CD4-positive, alpha-beta memory T cell (primary cell): ENCODE results near the gene ASGR1. TPM values are rescaled to one million over a fixed set of nuclear protein-coding genes. Genes with fewer than 3 reads are reported as not detected.
A peak's percentile ranks its signal among the peaks of the same experiment; 100 is the strongest.

Source experiments
- CTCF ChIA-PET: fragments of 350-600 bp; sonication (Branson Sonifier 250); formaldehyde crosslinking; loops from one replicate; lab custom pipeline; 2021; ENCODE audit warnings: inconsistent platforms; ENCODE audit not compliant: partially characterized antibody; lab: Charles Lee
- POLR2A ChIA-PET: fragments of 350-600 bp; sonication (Branson Sonifier 250); formaldehyde crosslinking; loops from one replicate; lab custom pipeline; 2021; ENCODE audit not compliant: partially characterized antibody; lab: Charles Lee
- DNase-seq, 5 donors: peaks; one replicate each; pipeline versions ENCODE4 v3.0.0 to v3.0.0-alpha.2; 2020 to 2022; ENCODE audit warnings: mixed read lengths in 1 of 5
- H3K27ac ChIP-seq: one replicate; pipeline ENCODE4 v1.7.0; 2013; ENCODE audit warnings: low read depth, low read length
- H3K27me3 ChIP-seq: 2 replicates; pipeline ENCODE4 v1.7.0; 2013; ENCODE audit warnings: mild to moderate bottlenecking, low read length, moderate library complexity; ENCODE audit not compliant: insufficient read depth
- H3K36me3 ChIP-seq: 2 replicates; pipeline ENCODE4 v1.7.0; 2013; ENCODE audit warnings: mild to moderate bottlenecking, low read length, moderate library complexity; ENCODE audit not compliant: insufficient read depth
- H3K4me1 ChIP-seq: 2 replicates; pipeline ENCODE4 v1.7.0; 2013; ENCODE audit warnings: mild to moderate bottlenecking, low read length, moderate library complexity; ENCODE audit not compliant: insufficient read depth
- H3K4me3 ChIP-seq, 2 donors: one replicate each; pipeline ENCODE4 v1.7.0; 2013; ENCODE audit warnings: low read length in 2 of 2, mild to moderate bottlenecking in 1 of 2
- H3K9me3 ChIP-seq, 2 donors: one replicate each; pipeline ENCODE4 v1.7.0; 2013; ENCODE audit warnings: low read length in 2 of 2, control low read depth in 1 of 2; ENCODE audit not compliant: control insufficient read depth in 1 of 2
- H3K27ac Mint-ChIP-seq, 7 donors: one replicate each; pipeline ENCODE4 v1.8.0; 2020 to 2021; ENCODE audit warnings: mixed read lengths in 7 of 7, mild to moderate bottlenecking in 6 of 7, inconsistent platforms in 3 of 7, moderate library complexity in 3 of 7
- H3K27me3 Mint-ChIP-seq, 2 donors: one replicate each; pipeline ENCODE4 v1.8.0; 2020 to 2021; ENCODE audit warnings: mixed read lengths in 2 of 2
- H3K36me3 Mint-ChIP-seq, 2 donors: one replicate each; pipeline ENCODE4 v1.8.0; 2020 to 2021; ENCODE audit warnings: mixed read lengths in 2 of 2, inconsistent platforms in 1 of 2, mild to moderate bottlenecking in 1 of 2
- H3K4me1 Mint-ChIP-seq, 4 donors: one replicate each; pipeline ENCODE4 v1.8.0; 2020 to 2021; ENCODE audit warnings: mixed read lengths in 4 of 4, mild to moderate bottlenecking in 1 of 4
- H3K4me3 Mint-ChIP-seq, 8 donors: one replicate each; pipeline ENCODE4 v1.8.0; 2020 to 2021; ENCODE audit warnings: mixed read lengths in 8 of 8, mild to moderate bottlenecking in 7 of 8, moderate library complexity in 6 of 8, inconsistent platforms in 3 of 8
- H3K9me3 Mint-ChIP-seq, 8 donors: one replicate each; pipeline ENCODE4 v1.8.0; 2020 to 2021; ENCODE audit warnings: mixed read lengths in 8 of 8, mild to moderate bottlenecking in 5 of 8, inconsistent platforms in 3 of 8, moderate library complexity in 1 of 8
- intact Hi-C: fragments of 100-400 bp; cut with micrococcal nuclease; formaldehyde crosslinking; loops from one replicate; pipeline ENCODE4 v1.15.1; 2023
- polyA plus RNA-seq, 2 donors: library from polyadenylated mRNA; unstranded; fragments of 300-500 nt; fragmentation: Illumina TruSeq; gene quantifications; one replicate each; pipeline ENCODE4 v1.2.3, GENCODE V29; 2021
- total RNA-seq, 2 experiments: library from RNA; stranded (reverse); gene quantifications; one replicate each; pipeline ENCODE4 v1.2.3, GENCODE V29; 2021

The ASGR1 gene
- total RNA-seq (not detected), polyA plus RNA-seq (not detected)

- H3K36me3 Mint-ChIP-seq: no peaks in the 10 kb centered on the region
- peaks cover 18% of the 10 kb centered on the region for H3K27me3 ChIP-seq
These were observed at the start of gene ASGR1 for GRCh38 chr17:7179317-7180254. Gene ASGR1 (minus strand): TSS chr17:7179370. CDS start chr17:7178563, 807 bp downstream.

GRCh38 chr17:7228920-7229319 is 49.8 kb upstream of the ASGR1 start:
- peaks cover 38% of the 10 kb centered on the region for H3K36me3 ChIP-seq
- intact Hi-C loops: no loop called here

More at GRCh38 chr17:7179317-7180254, at the start of gene ASGR1:
- ChIA-PET CTCF (interaction anchor here (1.0 to 3.0 kb wide), 4 partner anchors 14 to 134 kb away, joined by 3 to 12 read pairs (median 7); no protein-coding TSS in a partner anchor), POLR2A (no interaction called here)
- H3K9me3 Mint-ChIP-seq: no peaks in the 10 kb centered on the region
- H3K4me1 ChIP-seq: peaks cover 19% of the 10 kb centered on the region
- peak within 1 kb of the TSS in 2 of 8 donors; percentile 66 to 78 for H3K4me3 Mint-ChIP-seq
- peak within 1 kb of the TSS in 2 of 7 donors; percentile 22 to 82 for H3K27ac Mint-ChIP-seq
- H3K4me3 ChIP-seq: no peak within 1 kb of the TSS
- peaks cover 8 to 11% of the 10 kb centered on the region in 2 donors for H3K27me3 Mint-ChIP-seq
- H3K27ac ChIP-seq: no peak within 1 kb of the TSS
- H3K9me3 ChIP-seq: no peaks in the 10 kb centered on the region
- H3K36me3 ChIP-seq: no peaks in the 10 kb centered on the region
- H3K4me1 Mint-ChIP-seq: peaks cover 7 to 12% (median 8%) of the 10 kb centered on the region in 4 donors
- no peak for DNase-seq
- intact Hi-C loops: no loop called here

GRCh38 chr17:7226721-7227710 is 47.8 kb upstream of the ASGR1 start:
- no peak overlapping the region for H3K4me3 ChIP-seq
- Mint-ChIP-seq H3K9me3 (no peaks in the 10 kb centered on the region), H3K27me3 (no peaks in the 10 kb centered on the region), H3K4me3 (no peak overlapping the region), H3K36me3 (peaks cover 20 to 63% of the 10 kb centered on the region in 2 donors), H3K27ac (no peak overlapping the region), H3K4me1 (peaks cover 3 to 13% (median 7%) of the 10 kb centered on the region in 4 donors)
- no peaks in the 10 kb centered on the region for H3K27me3 ChIP-seq
- peaks cover 56% of the 10 kb centered on the region for H3K36me3 ChIP-seq
- no peak overlapping the region for H3K27ac ChIP-seq
- POLR2A ChIA-PET: interaction anchor here (15.3 to 17.6 kb wide), 2 partner anchors 6 to 9 kb away, joined by 435 read pairs; partner anchors contain the start of genes ACADVL, DLG4, DVL2 and GABARAP
- DNase-seq: no peak
- intact Hi-C loops: no loop called here
- CTCF ChIA-PET: no interaction called here
- no peaks in the 10 kb centered on the region for H3K9me3 ChIP-seq
- H3K4me1 ChIP-seq: peaks cover 3% of the 10 kb centered on the region

More at GRCh38 chr17:7228920-7229319, 49.8 kb upstream of the ASGR1 start:
- H3K27ac Mint-ChIP-seq: no peak overlapping the region
- H3K9me3 Mint-ChIP-seq: no peaks in the 10 kb centered on the region
- no peak overlapping the region for H3K27ac ChIP-seq
- no peaks in the 10 kb centered on the region for H3K27me3 ChIP-seq
- no peak for DNase-seq
- peaks cover 15 to 55% of the 10 kb centered on the region in 2 donors for H3K36me3 Mint-ChIP-seq
- no peaks in the 10 kb centered on the region for H3K9me3 ChIP-seq
- CTCF ChIA-PET: interaction anchor here (0.7 kb wide), 1 partner anchor 31 kb away, joined by 3 read pairs; no protein-coding TSS in a partner anchor
- POLR2A ChIA-PET: interaction anchor here (17.6 kb wide), 1 partner anchor 8 kb away, joined by 435 read pairs; the partner anchor contains the start of genes ACADVL and DLG4
- H3K4me1 ChIP-seq: peaks cover 22% of the 10 kb centered on the region
- H3K4me3 Mint-ChIP-seq: no peak overlapping the region
- no peak overlapping the region for H3K4me3 ChIP-seq
- peaks cover 18 to 31% (median 21%) of the 10 kb centered on the region in 4 donors for H3K4me1 Mint-ChIP-seq
- no peaks in the 10 kb centered on the region for H3K27me3 Mint-ChIP-seq

- Mint-ChIP-seq H3K27ac (peak overlapping the region in 1 of 7 donors; percentile 38), H3K4me1 (peaks cover 8 to 14% (median 12%) of the 10 kb centered on the region in 4 donors), H3K36me3 (peaks cover 18 to 64% of the 10 kb centered on the region in 2 donors), H3K9me3 (no peaks in the 10 kb centered on the region), H3K27me3 (no peaks in the 10 kb centered on the region), H3K4me3 (no peak overlapping the region)
- no peaks in the 10 kb centered on the region for H3K27me3 ChIP-seq
- ChIA-PET POLR2A (interaction anchor here (15.3 kb wide), 1 partner anchor 10 kb away, joined by 435 read pairs; the partner anchor contains the start of genes DVL2, GABARAP and PHF23), CTCF (no interaction called here)
- DNase-seq: peak in 1 of 5 donors; percentile 36
- intact Hi-C loops: no loop called here
- peaks cover 58% of the 10 kb centered on the region for H3K36me3 ChIP-seq
- peaks cover 6% of the 10 kb centered on the region for H3K4me1 ChIP-seq
- no peaks in the 10 kb centered on the region for H3K9me3 ChIP-seq
- H3K4me3 ChIP-seq: no peak overlapping the region
- no peak overlapping the region for H3K27ac ChIP-seq
These were observed 46.7 kb upstream of the ASGR1 start for GRCh38 chr17:7225711-7226331.

GRCh38 chr17:7224661-7225111 is 45.5 kb upstream of the ASGR1 start:
- DNase-seq: no peak
- Histone ChIP-seq H3K9me3 (no peaks in the 10 kb centered on the region), H3K4me3 (no peak overlapping the region), H3K27me3 (no peaks in the 10 kb centered on the region), H3K27ac (no peak overlapping the region), H3K4me1 (peaks cover 14% of the 10 kb centered on the region), H3K36me3 (peaks cover 49% of the 10 kb centered on the region)
- intact Hi-C loops: no loop called here
- peaks cover 17 to 61% of the 10 kb centered on the region in 2 donors for H3K36me3 Mint-ChIP-seq
- H3K4me3 Mint-ChIP-seq: no peak overlapping the region
- H3K4me1 Mint-ChIP-seq: peaks cover 13 to 21% (median 15%) of the 10 kb centered on the region in 4 donors
- H3K27me3 Mint-ChIP-seq: no peaks in the 10 kb centered on the region
- POLR2A ChIA-PET: interaction anchor here (1.1 to 15.3 kb wide), 2 partner anchors 11 to 22 kb away, joined by 3 to 435 read pairs; partner anchors contain the start of genes DVL2, GABARAP and PHF23
- H3K9me3 Mint-ChIP-seq: no peaks in the 10 kb centered on the region
- peak overlapping the region in 1 of 7 donors; percentile 38 for H3K27ac Mint-ChIP-seq
- CTCF ChIA-PET: interaction anchor here (1.3 kb wide), 1 partner anchor 72 kb away, joined by 3 read pairs; no protein-coding TSS in a partner anchor

GRCh38 chr17:7224110-7224509 is 44.9 kb upstream of the ASGR1 start:
- Histone ChIP-seq H3K9me3 (no peaks in the 10 kb centered on the region), H3K4me3 (no peak overlapping the region), H3K36me3 (peaks cover 44% of the 10 kb centered on the region), H3K27me3 (no peaks in the 10 kb centered on the region), H3K4me1 (peaks cover 19% of the 10 kb centered on the region), H3K27ac (no peak overlapping the region)
- Mint-ChIP-seq H3K36me3 (peaks cover 12 to 56% of the 10 kb centered on the region in 2 donors), H3K4me3 (no peak overlapping the region), H3K27me3 (no peaks in the 10 kb centered on the region), H3K27ac (peak overlapping the region in 1 of 7 donors; percentile 68), H3K9me3 (no peaks in the 10 kb centered on the region), H3K4me1 (peaks cover 17 to 26% (median 21%) of the 10 kb centered on the region in 4 donors)
- ChIA-PET CTCF (interaction anchor here (1.3 kb wide), 1 partner anchor 73 kb away, joined by 3 read pairs; no protein-coding TSS in a partner anchor), POLR2A (interaction anchor here (1.1 to 15.3 kb wide), 2 partner anchors 12 to 21 kb away, joined by 3 to 435 read pairs; partner anchors contain the start of genes DVL2, GABARAP and PHF23)
- intact Hi-C loops: no loop called here
- DNase-seq: peak in 1 of 5 donors; percentile 26
